Measurements from ENCODE around the gene ARHGAP18. TPM values are rescaled to one million over a fixed set of nuclear protein-coding genes. Genes with fewer than 3 reads are reported as not detected.

ARHGAP18 gene
- total RNA-seq, 4 donors from 2014 or later = 5.1 to 12.7 (median 7.7) TPM

- TF ChIP-seq CTCF (IDR thresholded peaks at IDR 0.05) (no peak), POLR2A (IDR thresholded peaks at IDR 0.05) (no peak)
- DNase-seq (ENCODE audit: low spot score in 2 of 2) = no peak
- 84 to 88% methylated on average over 8 of the region's 8 CpGs for WGBS, 2 donors
- intact Hi-C loops (cut with DNase I; ENCODE audit: low total_unique reads) = no loop called here
- H3K4me3 ChIP-seq (ENCODE audit: low read depth, poor library complexity, severe bottlenecking) = no peak overlapping the region
Measured at GRCh38 chr6:129707882-129708495, 2.0 kb downstream of the ARHGAP18 start.

DNA sequence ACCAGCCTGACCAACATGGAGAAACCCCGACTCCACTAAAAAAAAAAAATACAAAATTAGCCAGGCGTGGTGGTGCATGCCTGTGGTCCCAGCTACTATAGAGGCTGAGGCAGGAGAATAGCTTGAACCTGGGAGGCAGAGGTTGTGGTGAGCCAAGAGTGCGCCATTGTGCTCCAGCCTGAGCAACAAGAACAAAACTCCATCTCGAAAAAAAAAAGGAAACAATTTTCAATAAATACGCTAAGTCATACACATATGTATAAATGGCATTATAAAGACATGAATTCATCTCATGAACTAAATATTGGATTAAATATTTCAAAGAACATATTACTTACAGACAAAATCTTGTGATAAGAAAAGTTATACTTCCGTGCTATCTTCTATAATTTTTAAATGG lies 2.9 kb downstream of the ARHGAP18 start:
- TF ChIP-seq POLR2A (IDR thresholded peaks at IDR 0.05) = no peak
- TF ChIP-seq CTCF (IDR thresholded peaks at IDR 0.05) = no peak
- DNase-seq (ENCODE audit: low spot score in 2 of 2) = no peak
- H3K4me3 ChIP-seq (ENCODE audit: low read depth, poor library complexity, severe bottlenecking) = no peak overlapping the region
- intact Hi-C loops (cut with DNase I; ENCODE audit: low total_unique reads) = no loop called here
- 93 to 98% methylated on average over 6 of the region's 6 CpGs for WGBS, 2 donors

DNA sequence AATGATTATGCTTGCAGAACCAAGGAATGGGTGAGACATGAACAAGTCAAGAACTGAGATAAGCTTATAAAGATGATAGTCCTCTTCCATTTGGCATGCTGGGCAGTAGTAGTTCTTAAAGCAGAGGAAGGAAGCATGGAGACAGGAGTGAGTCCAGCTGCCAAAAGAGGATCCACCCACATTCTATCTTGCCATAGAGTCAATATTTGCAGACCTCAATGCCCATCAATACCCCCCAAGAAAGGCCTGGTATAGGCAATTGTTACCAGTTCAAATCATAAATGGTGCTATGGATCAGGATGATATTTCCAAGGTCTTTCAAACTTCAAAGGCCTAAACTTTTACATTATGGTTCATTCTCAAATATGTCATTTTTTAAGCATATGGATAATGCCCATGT lies 4.8 kb downstream of the ARHGAP18 start:
- TF ChIP-seq CTCF (IDR thresholded peaks at IDR 0.05) (no peak), POLR2A (IDR thresholded peaks at IDR 0.05) (no peak)
- no peak overlapping the region for H3K4me3 ChIP-seq (ENCODE audit: low read depth, poor library complexity, severe bottlenecking)
- intact Hi-C loops (cut with DNase I; ENCODE audit: low total_unique reads) = no loop called here
- DNase-seq (ENCODE audit: low spot score in 2 of 2) = no peak

GRCh38 chr6:129704708-129705107 lies 5.3 kb downstream of the ARHGAP18 start:
- TF ChIP-seq POLR2A (IDR thresholded peaks at IDR 0.05) (no peak), CTCF (IDR thresholded peaks at IDR 0.05) (no peak)
- intact Hi-C loops (cut with DNase I; ENCODE audit: low total_unique reads) = no loop called here
- no peak for DNase-seq (ENCODE audit: low spot score in 2 of 2)
- no peak overlapping the region for H3K4me3 ChIP-seq (ENCODE audit: low read depth, poor library complexity, severe bottlenecking)

DNA sequence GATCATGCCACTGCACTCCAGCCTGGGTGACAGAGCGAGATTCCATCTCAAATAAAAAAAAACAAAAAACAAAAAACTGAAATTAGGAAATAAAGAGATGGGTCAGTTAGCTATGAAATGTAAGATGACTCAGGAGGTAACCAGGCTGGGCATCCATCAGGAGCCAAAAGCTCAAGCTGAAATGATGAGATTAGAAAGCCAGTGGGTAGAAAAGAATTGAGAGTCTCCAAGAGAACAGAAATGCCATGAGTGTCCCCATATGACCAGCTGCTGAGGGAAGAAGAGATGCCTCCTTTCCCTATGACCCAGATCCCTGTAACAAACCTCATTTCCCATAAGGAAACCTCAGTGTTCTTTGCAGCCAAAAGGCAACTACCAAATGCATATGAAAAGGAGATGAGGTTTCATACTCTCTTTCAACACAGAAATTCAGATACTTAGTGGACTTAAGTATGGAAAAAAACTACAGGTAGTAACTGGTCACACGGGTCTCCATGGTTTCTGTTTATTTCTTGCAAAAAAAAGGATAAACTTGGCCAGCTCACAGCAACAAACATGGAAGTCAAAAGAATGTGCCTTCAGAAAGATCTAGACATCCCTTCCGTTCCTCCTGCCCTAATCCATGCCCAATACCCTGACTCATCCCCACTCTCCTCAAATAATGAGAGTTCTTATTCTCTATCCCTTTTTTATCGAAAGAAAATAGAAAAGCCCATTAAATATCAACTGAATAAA lies 8.1 kb downstream of the ARHGAP18 start:
- intact Hi-C loops (cut with DNase I; ENCODE audit: low total_unique reads) = no loop called here
- no peak for DNase-seq (ENCODE audit: low spot score in 2 of 2)

More for the DNA sequence above, 8.1 kb downstream of the ARHGAP18 start:
- TF ChIP-seq POLR2A (IDR thresholded peaks at IDR 0.05) (no peak), CTCF (IDR thresholded peaks at IDR 0.05) (no peak)
- WGBS, 2 donors = 84 to 86% methylated on average over 4 of the region's 4 CpGs
- no peak overlapping the region for H3K4me3 ChIP-seq (ENCODE audit: low read depth, poor library complexity, severe bottlenecking)

All from lower leg skin (tissue), 4 donors.